HG03280 (cell line): ENCODE measurements around the gene PDE8B.

Experiments used
- ATAC-seq: cut with Tn5 transposase; IDR thresholded peaks from one replicate; pipeline ENCODE4 v1.9.1; 2021; ENCODE audit warnings: mild to moderate bottlenecking, moderate library complexity; ENCODE audit not compliant: unreplicated experiment

PDE8B gene

DNA sequence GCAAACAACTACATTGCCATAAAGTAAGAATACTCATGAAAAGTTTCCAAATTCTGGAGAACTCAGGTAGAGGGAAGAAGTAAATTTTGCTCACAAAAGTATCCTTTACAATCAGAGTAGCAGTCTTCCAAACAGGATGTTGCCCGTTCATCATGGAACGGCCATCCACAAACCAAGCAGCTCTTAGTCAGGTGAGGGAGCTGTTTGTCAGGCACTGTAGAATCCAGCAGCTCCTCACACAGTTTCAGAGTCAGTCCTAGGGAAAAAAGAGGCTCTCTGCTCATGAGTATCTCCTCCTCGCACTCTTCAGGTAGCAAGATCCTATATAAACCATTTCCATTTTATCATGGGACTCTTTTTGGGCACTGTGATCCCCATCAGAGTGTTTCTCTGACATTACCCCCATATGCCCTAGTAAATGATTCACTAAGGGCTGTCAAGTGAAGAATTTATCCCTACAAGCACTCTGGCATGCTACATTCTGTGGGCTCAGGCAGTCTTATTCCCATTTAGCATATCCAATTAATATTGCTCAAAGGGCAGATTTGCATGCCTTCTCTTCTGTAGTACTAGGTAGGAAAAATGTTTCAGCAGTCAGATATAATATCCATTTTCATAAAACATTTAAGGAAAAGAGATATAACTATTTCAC lies 183.7 kb downstream of the PDE8B start:
- no peak for ATAC-seq

DNA sequence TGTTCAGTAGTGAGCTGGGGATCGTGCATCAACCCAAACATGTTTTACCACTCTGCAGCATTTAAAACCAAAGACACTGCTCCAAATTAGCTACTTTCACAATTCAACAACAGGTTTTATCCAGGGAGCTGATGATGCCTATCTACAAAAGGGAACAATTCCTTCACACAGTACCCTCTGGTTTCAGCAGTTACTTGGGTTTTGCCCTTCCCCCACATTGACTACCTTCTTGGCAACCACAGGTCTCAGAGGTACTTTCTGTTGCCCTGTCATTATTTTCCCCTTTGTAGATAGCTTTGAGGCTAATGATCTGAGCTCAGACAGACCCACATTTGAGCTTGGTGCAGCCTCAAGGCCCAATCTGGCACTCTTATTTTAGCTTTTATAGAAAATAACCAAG lies 185.5 kb downstream of the PDE8B start:
- no peak for ATAC-seq

DNA sequence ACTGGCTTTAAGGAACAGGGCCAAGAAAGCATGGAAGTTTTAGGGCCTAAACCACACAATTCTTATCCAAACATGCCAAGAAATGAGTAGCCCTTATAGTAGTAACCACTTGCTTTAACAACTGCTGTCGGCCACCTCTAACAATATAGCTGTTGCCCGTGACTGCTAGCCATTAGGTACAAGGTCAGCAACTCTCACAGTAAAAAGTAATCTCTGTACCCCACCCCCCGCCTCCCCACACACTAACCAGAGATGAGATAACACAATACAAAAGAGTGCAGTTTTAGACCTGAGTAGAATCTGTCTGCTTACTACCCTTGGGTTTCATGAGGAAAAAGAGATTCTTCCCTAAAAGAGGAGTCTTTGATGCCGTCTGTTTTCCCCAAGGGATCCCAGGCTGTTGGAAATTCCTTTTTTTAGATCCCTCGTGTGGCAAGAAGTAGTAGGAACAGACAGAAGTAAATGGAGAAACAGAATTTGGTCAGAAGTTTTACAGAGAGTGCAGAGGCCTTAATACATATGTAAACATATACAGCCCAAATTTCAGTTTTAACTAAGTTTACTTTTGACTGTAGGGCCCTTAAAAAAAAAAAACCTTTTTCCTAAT lies 187.3 kb downstream of the PDE8B start:
- no peak for ATAC-seq

GRCh38 chr5:77398458-77398857 lies 188.0 kb downstream of the PDE8B start:
- ATAC-seq, result no peak

DNA sequence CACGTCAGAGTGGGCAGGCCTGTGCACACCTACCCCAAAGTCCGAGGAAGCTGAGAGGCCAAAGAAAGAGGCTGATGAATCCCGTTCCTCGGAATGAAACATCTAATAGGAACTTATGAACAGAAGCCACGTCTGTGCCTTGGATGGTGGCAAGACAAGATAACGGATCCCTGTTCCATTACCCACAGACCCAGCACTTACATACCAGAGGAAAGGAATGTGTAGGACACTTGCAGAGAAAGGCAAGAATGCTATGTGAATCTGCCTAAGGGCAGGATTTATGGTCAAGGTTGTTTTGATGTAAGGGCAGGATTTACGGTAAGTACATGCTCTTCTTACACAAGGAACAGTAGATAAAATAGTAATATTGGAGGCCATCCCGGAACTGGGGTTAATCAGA lies 188.4 kb downstream of the PDE8B start:
- ATAC-seq, result no peak

- no peak for ATAC-seq
Observed at GRCh38 chr5:77400645-77401044, 190.2 kb downstream of the PDE8B start.

DNA sequence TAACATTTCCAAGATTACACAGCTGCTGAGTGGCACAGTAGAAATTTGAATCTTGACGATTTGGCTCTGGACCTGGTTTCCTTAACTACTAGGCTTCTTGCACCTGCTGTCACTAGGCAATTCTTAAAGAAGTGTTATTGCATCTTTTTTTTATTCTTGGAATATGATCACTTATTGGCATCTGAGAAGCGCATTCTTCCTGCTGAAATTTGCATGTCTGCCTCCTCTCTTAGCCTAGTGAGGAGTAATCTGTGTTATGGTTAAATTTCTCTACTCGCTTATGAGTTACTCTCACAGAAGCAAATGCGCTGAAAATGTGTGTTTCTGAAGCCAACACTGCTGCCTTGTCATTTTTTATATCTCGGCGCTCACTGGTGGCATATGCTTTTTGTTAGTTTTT lies 192.3 kb downstream of the PDE8B start:
- ATAC-seq, result no peak

GRCh38 chr5:77407152-77407551 lies 196.7 kb downstream of the PDE8B start:
- ATAC-seq, result no peak

DNA sequence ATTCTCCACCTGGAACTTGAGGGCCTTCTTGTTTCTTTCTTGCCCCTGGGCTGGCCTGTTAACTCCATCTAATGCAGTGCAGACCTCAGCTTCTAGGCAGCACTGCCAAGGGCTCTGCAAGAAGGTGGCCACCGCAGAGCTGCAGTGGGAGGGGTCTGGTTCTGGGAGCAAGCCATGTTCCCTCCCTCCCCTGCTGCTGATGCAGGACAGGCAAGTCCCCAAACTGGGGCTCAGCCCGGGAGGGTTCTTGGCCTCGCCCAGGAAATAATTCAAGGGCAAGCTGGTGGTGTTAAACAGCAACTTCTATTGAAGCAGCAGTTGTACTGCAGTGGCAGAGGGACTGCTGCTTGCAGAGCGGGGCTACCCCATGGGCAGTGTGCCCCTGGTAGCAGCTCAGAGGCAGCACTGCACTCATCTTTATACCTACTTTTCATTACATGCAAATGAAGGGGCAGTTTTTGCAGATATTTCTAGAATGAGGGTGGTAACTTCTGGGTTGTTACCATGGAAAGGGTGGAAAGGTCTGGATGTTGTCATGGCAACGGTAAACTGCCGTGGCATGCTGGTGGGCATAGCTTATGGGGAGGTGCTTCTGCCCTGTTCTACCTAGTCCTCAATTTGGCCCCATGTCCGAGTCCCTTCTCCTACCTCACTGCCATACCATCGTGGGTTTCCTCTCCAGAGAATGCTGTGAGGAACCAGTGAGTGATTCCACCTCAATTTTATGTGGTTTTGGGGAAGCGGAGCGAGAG lies 199.6 kb downstream of the PDE8B start:
- ATAC-seq, result no peak

GRCh38 chr5:77413049-77413448 lies 202.6 kb downstream of the PDE8B start:
- no peak for ATAC-seq

GRCh38 chr5:77418162-77418561 lies 207.7 kb downstream of the PDE8B start:
- ATAC-seq, result no peak

GRCh38 chr5:77418601-77419581 lies 208.4 kb downstream of the PDE8B start:
- ATAC-seq, result no peak

GRCh38 chr5:77419644-77420582 lies 209.4 kb downstream of the PDE8B start:
- no peak for ATAC-seq

- no peak for ATAC-seq
Observed at GRCh38 chr5:77420940-77421339, 210.5 kb downstream of the PDE8B start.

DNA sequence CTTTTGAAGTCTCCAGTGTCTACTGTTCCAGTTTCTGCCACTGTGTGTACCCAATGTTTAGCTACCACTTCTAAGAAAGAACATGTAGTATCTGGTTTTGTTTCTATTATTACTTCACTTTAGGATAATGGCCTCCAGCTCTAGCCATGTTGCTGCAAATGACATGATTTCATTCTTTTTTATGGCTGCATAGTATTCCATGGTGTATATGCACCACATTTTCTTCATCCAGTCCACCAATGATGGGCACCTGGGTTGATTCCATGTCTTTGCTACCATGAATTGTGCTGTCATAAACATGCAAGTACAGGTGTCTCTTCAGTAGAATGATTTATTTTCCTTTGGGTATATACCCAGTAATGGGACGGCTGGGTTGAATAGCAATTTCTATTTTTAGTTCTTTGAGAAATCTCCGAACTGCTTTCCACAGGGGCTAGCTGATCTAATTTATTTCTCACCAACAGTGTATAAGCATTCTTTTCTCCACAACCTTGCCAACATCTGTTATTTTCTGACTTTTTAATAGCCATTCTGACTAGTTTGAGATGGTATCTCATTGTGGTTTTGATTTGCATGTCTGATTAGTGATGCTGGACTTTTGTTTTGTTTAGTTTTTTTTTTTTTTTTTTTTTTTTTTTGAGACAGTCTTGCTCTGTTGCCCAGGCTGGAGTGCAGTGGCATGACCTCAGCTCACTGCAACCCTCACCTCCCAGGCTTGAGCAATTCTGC lies 212.7 kb downstream of the PDE8B start:
- no peak for ATAC-seq

GRCh38 chr5:77424921-77425320 lies 214.4 kb downstream of the PDE8B start:
- ATAC-seq, result no peak

DNA sequence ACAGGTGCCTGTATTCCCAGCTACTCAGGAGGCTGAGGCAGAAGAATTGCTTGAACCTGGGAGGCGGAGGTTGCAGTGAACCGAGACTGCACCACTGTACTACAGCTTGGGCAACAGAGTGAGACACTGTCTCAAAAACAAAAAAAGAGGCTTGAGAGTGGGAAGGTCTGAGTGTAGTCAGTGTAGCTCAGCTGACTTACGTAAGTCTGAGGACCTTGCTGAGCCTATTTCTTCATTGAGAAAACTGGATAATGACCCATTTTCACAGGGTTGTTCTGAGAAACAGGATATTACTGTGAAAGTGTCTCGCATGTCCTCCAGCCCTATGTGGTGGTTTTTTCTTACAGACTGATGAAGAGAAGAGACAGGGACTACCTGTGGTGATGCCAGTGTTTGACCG lies 214.9 kb downstream of the PDE8B start:
- ATAC-seq, result no peak

DNA sequence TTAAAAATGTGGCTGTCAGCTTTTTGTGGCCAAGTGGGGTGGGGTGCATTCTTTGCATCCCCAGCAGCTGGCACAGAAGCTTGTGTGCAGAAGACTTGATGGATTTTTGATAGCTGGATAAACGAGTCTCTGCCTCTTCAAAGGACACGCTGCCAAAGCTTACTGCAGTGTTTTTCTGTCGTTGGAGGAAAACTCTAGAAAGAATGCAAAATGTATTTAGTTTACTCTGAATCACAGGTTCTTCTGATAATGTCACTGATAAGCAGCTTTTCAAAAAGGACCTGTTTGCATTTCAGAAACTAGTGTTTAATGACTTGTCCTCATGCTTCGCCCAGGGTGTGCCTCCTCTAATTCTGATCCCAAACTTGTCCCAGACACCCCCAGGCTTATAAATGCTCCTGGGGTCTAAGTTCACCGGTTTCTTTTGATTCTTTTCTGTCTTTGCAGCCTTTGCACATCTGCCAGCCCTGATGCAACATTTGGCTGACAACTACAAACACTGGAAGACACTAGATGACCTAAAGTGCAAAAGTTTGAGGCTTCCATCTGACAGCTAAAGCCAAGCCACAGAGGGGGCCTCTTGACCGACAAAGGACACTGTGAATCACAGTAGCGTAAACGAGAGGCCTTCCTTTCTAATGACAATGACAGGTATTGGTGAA lies 215.6 kb downstream of the PDE8B start:
- ATAC-seq, result no peak

DNA sequence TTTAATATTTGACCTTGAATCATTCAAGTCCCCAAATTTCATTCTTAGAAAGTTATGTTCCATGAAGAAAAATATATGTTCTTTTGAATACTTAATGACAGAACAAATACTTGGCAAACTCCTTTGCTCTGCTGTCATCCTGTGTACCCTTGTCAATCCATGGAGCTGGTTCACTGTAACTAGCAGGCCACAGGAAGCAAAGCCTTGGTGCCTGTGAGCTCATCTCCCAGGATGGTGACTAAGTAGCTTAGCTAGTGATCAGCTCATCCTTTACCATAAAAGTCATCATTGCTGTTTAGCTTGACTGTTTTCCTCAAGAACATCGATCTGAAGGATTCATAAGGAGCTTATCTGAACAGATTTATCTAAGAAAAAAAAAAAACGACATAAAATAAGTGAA lies 216.2 kb downstream of the PDE8B start:
- no peak for ATAC-seq
